ENCODE data around the gene STAP2. TPM values are rescaled to one million over a fixed set of nuclear protein-coding genes. Genes with fewer than 3 reads are reported as not detected.

The STAP2 gene
- total and polyA plus RNA-seq, 10 of the 15 experiments (the other 5 are each of a cell fraction or from before 2014, with no cell fraction given), result 0.84 to 22.4 (median 15.2) TPM

DNA sequence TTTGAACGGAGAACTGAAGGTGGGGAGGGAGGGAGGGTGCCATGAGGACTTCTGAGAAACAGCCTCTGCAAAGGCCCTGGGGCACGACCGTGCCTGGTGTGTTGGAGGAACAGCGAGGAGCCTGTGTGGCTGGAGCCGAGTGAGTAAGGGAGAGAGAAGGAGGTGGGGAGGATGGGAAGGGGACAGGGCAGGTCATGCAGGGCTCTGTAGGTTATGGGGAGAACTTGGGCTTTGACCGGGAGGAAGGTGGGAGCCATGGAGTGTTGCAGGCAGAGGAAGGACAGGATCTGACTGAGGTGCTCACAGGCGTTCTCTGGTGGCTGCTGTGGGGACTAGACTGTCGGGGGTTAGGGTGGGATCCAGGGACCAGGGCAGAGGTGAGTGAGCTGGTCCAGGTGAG lies 11.5 kb upstream of the STAP2 start:
- peaks cover 0 to 1% of the 10 kb centered on the region in 2 experiments; a peak in 3 of 4 replicates for H3K36me3 ChIP-seq (ENCODE audit: control insufficient read depth in 2 of 2, insufficient read depth in 2 of 2, low read length in 1 of 2)
- no peak overlapping the region for H3K4me3 ChIP-seq
- SMC1A ChIA-PET (ENCODE audit: uncharacterized antibody, unreplicated experiment), result no interaction called here
- TF ChIP-seq USF2 (IDR thresholded peaks at IDR 0.05; ENCODE audit: borderline replicate concordance, low read depth, low read length), result no peak
- no peak for TF ChIP-seq EZH2 (IDR thresholded peaks at IDR 0.05; ENCODE audit: borderline replicate concordance, control insufficient read depth, low read depth, low read length)
- TF ChIP-seq MXI1 (IDR thresholded peaks at IDR 0.05; ENCODE audit: low read depth, low read length), result no peak
- TF ChIP-seq SREBF1 (IDR thresholded peaks at IDR 0.05; ENCODE audit: low read length), result no peak
- TF ChIP-seq, protein P1, sequence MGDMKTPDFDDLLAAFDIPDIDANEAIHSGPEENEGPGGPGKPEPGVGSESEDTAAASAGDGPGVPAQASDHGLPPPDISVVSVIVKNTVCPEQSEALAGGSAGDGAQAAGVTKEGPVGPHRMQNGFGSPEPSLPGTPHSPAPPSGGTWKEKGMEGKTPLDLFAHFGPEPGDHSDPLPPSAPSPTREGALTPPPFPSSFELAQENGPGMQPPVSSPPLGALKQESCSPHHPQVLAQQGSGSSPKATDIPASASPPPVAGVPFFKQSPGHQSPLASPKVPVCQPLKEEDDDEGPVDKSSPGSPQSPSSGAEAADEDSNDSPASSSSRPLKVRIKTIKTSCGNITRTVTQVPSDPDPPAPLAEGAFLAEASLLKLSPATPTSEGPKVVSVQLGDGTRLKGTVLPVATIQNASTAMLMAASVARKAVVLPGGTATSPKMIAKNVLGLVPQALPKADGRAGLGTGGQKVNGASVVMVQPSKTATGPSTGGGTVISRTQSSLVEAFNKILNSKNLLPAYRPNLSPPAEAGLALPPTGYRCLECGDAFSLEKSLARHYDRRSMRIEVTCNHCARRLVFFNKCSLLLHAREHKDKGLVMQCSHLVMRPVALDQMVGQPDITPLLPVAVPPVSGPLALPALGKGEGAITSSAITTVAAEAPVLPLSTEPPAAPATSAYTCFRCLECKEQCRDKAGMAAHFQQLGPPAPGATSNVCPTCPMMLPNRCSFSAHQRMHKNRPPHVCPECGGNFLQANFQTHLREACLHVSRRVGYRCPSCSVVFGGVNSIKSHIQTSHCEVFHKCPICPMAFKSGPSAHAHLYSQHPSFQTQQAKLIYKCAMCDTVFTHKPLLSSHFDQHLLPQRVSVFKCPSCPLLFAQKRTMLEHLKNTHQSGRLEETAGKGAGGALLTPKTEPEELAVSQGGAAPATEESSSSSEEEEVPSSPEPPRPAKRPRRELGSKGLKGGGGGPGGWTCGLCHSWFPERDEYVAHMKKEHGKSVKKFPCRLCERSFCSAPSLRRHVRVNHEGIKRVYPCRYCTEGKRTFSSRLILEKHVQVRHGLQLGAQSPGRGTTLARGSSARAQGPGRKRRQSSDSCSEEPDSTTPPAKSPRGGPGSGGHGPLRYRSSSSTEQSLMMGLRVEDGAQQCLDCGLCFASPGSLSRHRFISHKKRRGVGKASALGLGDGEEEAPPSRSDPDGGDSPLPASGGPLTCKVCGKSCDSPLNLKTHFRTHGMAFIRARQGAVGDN (IDR thresholded peaks at IDR 0.05), result no peak
- TF ChIP-seq LARP7 (IDR thresholded peaks at IDR 0.05), result no peak
- TF ChIP-seq, protein P2, sequence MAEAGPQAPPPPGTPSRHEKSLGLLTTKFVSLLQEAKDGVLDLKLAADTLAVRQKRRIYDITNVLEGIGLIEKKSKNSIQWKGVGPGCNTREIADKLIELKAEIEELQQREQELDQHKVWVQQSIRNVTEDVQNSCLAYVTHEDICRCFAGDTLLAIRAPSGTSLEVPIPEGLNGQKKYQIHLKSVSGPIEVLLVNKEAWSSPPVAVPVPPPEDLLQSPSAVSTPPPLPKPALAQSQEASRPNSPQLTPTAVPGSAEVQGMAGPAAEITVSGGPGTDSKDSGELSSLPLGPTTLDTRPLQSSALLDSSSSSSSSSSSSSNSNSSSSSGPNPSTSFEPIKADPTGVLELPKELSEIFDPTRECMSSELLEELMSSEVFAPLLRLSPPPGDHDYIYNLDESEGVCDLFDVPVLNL (IDR thresholded peaks at IDR 0.05; ENCODE audit: low read depth, low read length), result no peak
- TF ChIP-seq ZBTB4 (CRISPR knock-in tag; IDR thresholded peaks at IDR 0.05), result no peak
- no peak for TF ChIP-seq ETV6 (conservative IDR thresholded peaks at IDR 0.05 in 1 of 2, IDR thresholded peaks at IDR 0.05 in 1 of 2; ENCODE audit: borderline replicate concordance in 1 of 2, low read depth in 1 of 2)
- no peak for TF ChIP-seq TCF3 (IDR thresholded peaks at IDR 0.05; ENCODE audit: borderline replicate concordance, insufficient read depth, low read depth, low read length)
- no peak for TF ChIP-seq CBFB (IDR thresholded peaks at IDR 0.05; ENCODE audit: low read depth)
- no peak for TF ChIP-seq WRNIP1 (IDR thresholded peaks at IDR 0.05; ENCODE audit: borderline replicate concordance, low read depth, low read length)
- TF ChIP-seq ZNF274 (IDR thresholded peaks at IDR 0.05; ENCODE audit: insufficient read depth, insufficient read length), result no peak
- TF ChIP-seq KDM1A (IDR thresholded peaks at IDR 0.05; ENCODE audit: borderline replicate concordance), result no peak
- no peak for TF ChIP-seq ZNF384 (IDR thresholded peaks at IDR 0.05; ENCODE audit: borderline replicate concordance, low read depth, low read length)
- TF ChIP-seq POLR2A (IDR thresholded peaks at IDR 0.05; ENCODE audit: low read depth, low read length), result no peak

More for the DNA sequence above, 11.5 kb upstream of the STAP2 start:
- POLR2A ChIA-PET, result no interaction called here
- Histone ChIP-seq H3K9ac (ENCODE audit: control insufficient read depth, insufficient read depth, low read length) (no peak overlapping the region), H3K27ac (ENCODE audit: control insufficient read depth, insufficient read depth) (no peak overlapping the region), H3K4me1 (ENCODE audit: control insufficient read depth, insufficient read depth, low read length) (no peaks in the 10 kb centered on the region), H2AFZ (ENCODE audit: control insufficient read depth, low read depth, low read length) (no peak overlapping the region), H4K20me1 (ENCODE audit: control insufficient read depth, insufficient read depth) (no peaks in the 10 kb centered on the region), H3K79me2 (ENCODE audit: control insufficient read depth, insufficient read depth, low read length) (no peaks in the 10 kb centered on the region), H3K4me2 (ENCODE audit: control insufficient read depth, insufficient read depth) (no peak overlapping the region), H3K9me3 (replicated peaks; ENCODE audit: control insufficient read depth, insufficient read depth, low read length) (no peaks in the 10 kb centered on the region), H3K27me3 (replicated peaks in 1 of 2; ENCODE audit: control insufficient read depth in 2 of 2, insufficient read depth in 2 of 2, low read length in 1 of 2) (no peaks in the 10 kb centered on the region)
- no peak for FAIRE-seq
- RAD21 ChIA-PET (ENCODE audit: unreplicated experiment), result no interaction called here
- no peak for DNase-seq (ENCODE audit: low read depth, low spot score)
- BruUV-seq (replicated peaks), result no TSS peak
- 73% methylated on average over 8 of the region's 8 CpGs for WGBS (ENCODE audit: insufficient coverage, insufficient replicate concordance, low lambda C conversion rate, missing lambda C conversion rate)
- intact Hi-C loops (cut with micrococcal nuclease; ENCODE audit: unreplicated experiment), result no loop called here
- CTCF ChIA-PET, result interaction anchor here (0.6 to 0.7 kb wide), 2 partner anchors 66 to 77 kb away, joined by 3 read pairs; no protein-coding TSS in a partner anchor
- in situ Hi-C loops (cut with MboI), result loop anchor here (5.0 kb wide), 1 partner anchor 83 kb away; no protein-coding TSS in a partner anchor
- no peak for ATAC-seq

All from GM12878 (cell line).